ENCODE results near the gene OR8D1.
"Not testable (repeated sequence)": the region's sequence is repeated elsewhere in the genome, so short reads cannot be mapped to it uniquely, and the experiment has no call there.

OR8D1 gene

DNA sequence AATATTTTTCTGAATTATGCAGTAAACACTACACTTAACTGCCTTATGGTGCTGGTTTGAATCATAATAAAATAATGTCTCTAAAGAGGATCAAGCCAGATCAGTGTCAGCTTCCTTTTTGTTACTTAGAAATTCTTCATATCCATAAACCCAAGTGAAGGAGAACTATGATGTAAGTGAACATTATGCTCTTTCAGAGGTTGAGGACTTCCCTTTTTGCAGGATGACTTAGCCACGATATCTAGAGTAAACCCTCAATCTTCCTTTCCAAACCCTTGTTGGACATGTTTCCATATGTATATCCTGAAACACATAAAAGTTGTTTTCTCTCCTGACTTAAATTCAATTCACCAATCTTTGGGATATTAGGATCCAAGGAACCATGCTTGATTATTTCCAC, 19.1 kb downstream of the OR8D1 start:
- in situ Hi-C loops (cut with HindIII; ENCODE audit: low sequenced_read_pairs) = no loop called here

GRCh38 chr11:124285610-124286344, 28.0 kb downstream of the OR8D1 start:
- in situ Hi-C loops (cut with HindIII; ENCODE audit: low sequenced_read_pairs) = no loop called here

DNA sequence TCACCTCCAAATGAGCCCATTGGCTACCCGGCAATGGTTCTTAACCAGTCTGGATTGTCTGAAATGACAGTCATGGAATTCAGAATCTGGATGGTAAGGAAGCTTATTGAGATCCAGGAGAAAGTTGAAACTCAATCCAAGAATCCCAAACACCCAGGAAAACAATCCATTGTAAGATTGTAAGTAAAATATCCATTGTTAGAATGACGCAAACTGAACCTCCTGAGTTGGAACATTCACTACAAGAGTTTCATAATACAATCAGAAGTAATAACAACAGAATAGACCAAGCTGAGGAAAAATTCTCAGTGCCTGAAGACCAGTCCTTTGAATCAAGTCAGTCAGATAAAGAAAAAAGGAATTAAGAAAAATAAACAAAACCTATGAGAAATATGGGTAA, 35.5 kb downstream of the OR8D1 start:
- in situ Hi-C loops (cut with HindIII; ENCODE audit: low sequenced_read_pairs) = no loop called here

DNA sequence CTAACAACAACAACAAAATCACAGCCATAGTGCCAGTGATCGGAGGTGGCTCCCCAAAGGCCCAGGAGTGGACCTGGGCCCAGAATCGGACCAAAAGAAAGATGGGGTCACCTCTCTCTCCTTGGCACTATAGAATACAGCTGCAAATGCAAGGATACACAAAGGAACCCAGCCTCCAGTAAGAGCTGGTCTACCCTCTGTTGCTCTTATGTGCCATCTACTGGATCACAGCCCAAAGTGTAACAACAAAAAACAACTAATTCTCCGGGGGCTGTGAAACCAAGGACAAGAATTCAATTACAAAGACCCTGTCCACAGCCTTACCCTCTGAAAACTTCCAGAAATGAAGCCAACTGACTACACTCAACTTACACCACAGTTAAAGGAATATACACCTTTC, 35.9 kb downstream of the OR8D1 start:
- in situ Hi-C loops (cut with HindIII; ENCODE audit: low sequenced_read_pairs) = no loop called here

- in situ Hi-C loops (cut with HindIII; ENCODE audit: low sequenced_read_pairs) = no loop called here
These were observed 36.5 kb downstream of the OR8D1 start for GRCh38 chr11:124277207-124277606.

DNA sequence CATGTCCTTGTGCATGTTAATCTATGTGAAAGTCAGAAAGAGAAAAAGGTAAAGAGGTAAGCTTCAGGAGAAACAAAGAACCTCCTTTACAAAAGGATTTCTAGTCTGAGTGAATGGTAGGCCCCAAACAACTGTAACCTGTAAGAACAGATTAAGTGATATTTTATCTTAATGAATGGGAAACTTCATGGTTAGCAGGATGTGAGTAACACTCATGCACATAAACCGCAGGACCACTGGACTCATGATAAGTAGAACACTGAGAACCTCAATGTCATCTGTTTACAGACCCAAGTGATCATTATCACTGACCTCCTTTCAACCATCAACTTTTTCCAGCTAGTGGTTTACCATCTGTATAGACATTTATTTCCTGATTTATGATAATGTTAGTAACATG, 37.7 kb downstream of the OR8D1 start:
- in situ Hi-C loops (cut with HindIII; ENCODE audit: low sequenced_read_pairs) = no loop called here

DNA sequence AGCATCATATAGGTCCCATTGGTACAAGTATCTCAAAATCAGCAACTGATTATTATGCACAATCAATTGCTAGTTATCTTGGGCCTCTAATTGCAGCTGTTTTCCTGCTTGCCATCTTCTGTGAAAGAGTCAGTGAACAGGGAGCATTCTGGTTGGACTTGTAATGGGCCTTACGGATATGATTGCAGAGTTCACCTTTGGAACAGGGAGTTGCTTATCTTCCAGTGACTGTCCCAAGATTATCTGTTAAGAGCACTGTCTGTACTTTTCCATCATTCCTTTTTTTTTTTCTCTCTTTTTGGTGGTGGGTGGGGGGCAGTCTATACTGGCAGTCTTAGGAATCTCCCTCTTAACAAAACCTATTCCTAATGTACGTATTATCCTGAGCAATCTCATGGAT, 39.7 kb downstream of the OR8D1 start:
- in situ Hi-C loops (cut with HindIII; ENCODE audit: low sequenced_read_pairs) = no loop called here

DNA sequence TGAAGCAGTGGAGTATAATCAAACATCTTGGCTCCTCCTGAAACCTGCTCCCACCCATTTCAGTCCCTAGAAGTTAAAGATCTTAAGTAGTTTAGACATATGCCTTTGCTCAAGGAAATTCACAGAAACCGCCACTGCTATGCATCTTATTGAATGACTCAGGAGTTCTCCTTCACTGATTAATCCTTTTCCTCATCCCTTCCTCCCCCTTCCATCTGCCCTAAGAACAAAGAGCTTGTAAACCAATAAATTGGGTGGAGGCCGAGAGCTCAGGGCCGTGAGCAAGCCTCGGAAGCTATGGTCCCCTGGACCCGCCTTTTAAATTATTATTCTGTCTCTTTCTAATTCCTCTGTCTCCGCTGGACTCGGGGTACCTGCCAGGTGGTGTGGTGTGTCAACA, 42.9 kb downstream of the OR8D1 start:
- in situ Hi-C loops (cut with HindIII; ENCODE audit: low sequenced_read_pairs) = not testable (repeated sequence)

DNA sequence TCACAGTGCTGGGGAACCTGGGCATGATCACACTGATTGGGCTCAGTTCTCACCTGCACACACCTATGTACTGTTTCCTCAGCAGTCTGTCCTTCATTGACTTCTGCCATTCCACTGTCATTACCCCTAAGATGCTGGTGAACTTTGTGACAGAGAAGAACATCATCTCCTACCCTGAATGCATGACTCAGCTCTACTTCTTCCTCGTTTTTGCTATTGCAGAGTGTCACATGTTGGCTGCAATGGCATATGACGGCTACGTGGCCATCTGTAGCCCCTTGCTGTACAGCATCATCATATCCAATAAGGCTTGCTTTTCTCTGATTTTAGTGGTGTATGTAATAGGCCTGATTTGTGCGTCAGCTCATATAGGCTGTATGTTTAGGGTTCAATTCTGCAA, 48.7 kb downstream of the OR8D1 start:
- in situ Hi-C loops (cut with HindIII; ENCODE audit: low sequenced_read_pairs) = not testable (repeated sequence)

- in situ Hi-C loops (cut with HindIII; ENCODE audit: low sequenced_read_pairs) = no loop called here
These were observed 57.7 kb downstream of the OR8D1 start, which contains the start of gene OR8G5 for GRCh38 chr11:124256076-124256475. Gene OR8G5, plus strand, starts transcription at chr11:124256376. Its CDS starts 8,556 bp downstream, at chr11:124264932.

Data from endothelial cell of hepatic sinusoid (primary cell).